Small intestine (tissue), 7 donors: ENCODE data around the gene PELI2. TPM values are rescaled to one million over a fixed set of nuclear protein-coding genes. Genes with fewer than 3 reads are reported as not detected.
A peak's percentile ranks its signal among the peaks of the same experiment; 100 is the strongest.

ENCODE experiments used
- DNase-seq, 2 donors: peaks; one replicate each; pipeline versions ENCODE4 v3.0.0 to v3.0.0-alpha.2; 2013
- FAIRE-seq: peaks from 2 replicates; lab custom pipeline; 2012; peaks lifted over from hg19 to GRCh38; lab: Jason Lieb, UNC
- H3K27ac ChIP-seq, 3 donors: one replicate each; pipeline ENCODE4 v1.5.1; 2013; ENCODE audit warnings: low read length in 2 of 3, mild to moderate bottlenecking in 2 of 3, control low read depth in 1 of 3, inconsistent platforms in 1 of 3, low read depth in 1 of 3, moderate library complexity in 1 of 3
- H3K27me3 ChIP-seq, 3 donors: one replicate each; pipeline ENCODE4 v1.6.1; 2013; ENCODE audit warnings: low read length in 3 of 3, inconsistent platforms in 1 of 3; ENCODE audit not compliant: control insufficient read depth in 3 of 3, insufficient read depth in 3 of 3
- H3K36me3 ChIP-seq, 3 donors: one replicate each; pipeline ENCODE4 v1.6.1; 2013; ENCODE audit warnings: low read length in 3 of 3, inconsistent platforms in 1 of 3, low read depth in 1 of 3, mild to moderate bottlenecking in 1 of 3, moderate library complexity in 1 of 3; ENCODE audit not compliant: control insufficient read depth in 3 of 3, insufficient read depth in 2 of 3
- H3K4me1 ChIP-seq, 3 donors: one replicate each; pipeline ENCODE4 v1.6.1; 2013; ENCODE audit warnings: low read length in 2 of 3, inconsistent platforms in 1 of 3, low read depth in 1 of 3, mild to moderate bottlenecking in 1 of 3, moderate library complexity in 1 of 3; ENCODE audit not compliant: control insufficient read depth in 3 of 3, insufficient read depth in 2 of 3
- H3K4me3 ChIP-seq, 3 donors: one replicate each; pipeline ENCODE4 v1.5.1; 2013; ENCODE audit warnings: low read length in 3 of 3, control low read depth in 1 of 3, inconsistent platforms in 1 of 3, low read depth in 1 of 3, mild to moderate bottlenecking in 1 of 3, moderate library complexity in 1 of 3
- H3K9me3 ChIP-seq, 2 donors: one replicate each; pipeline ENCODE4 v1.6.1; 2013; ENCODE audit warnings: low read depth in 1 of 2, low read length in 1 of 2; ENCODE audit not compliant: control insufficient read depth in 2 of 2, insufficient read depth in 1 of 2
- WGBS, 3 donors: extraction: QIAGEN DNeasy Blood & Tissue Kit; methylation state at CpG; one replicate each; pipeline ENCODE4 v1.1.7; 2013; 5-methylcytosine and 5-hydroxymethylcytosine counted together
- polyA plus RNA-seq, 4 donors: library from polyadenylated mRNA; stranded (reverse) in 3 of 4; unstranded in 1 of 4; fragments of 200-250 nt in 3 of 4; fragments of 120-200 nt in 1 of 4; gene quantifications; one replicate each; pipeline versions ENCODE4 v1.2.1 to v1.2.3, GENCODE V29; 2013
- donor health status: healthy with polysubstance abuse.
- donor health status: control.
- donor health status: control.
- donor health status: Bipolar disorder and iron deficiency.
- donor health status: healthy.

PELI2 gene
- polyA plus RNA-seq, 4 donors, result 4.4 to 19.5 (median 8.9) TPM

DNA sequence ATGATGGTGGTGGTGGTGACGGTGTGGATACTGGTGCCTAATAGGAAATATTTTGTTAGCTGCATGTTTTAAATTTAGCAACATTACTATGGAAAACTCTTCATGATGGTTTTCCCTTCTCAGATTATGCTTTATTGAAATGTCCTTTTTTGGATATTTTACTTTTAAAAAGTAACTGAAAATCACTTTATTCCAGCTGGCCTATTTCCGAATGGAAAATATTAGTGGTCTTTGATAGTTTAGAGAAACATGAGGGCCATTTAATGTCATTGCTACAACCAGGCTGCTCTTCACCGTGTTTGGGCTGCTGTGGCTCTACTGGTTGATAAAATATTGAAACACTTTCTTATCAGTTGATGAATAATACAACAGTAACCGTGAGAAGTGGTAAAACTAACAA, 64.2 kb downstream of the PELI2 start:
- peaks cover 0 to 2% (median 0%) of the 10 kb centered on the region in 3 donors for H3K4me1 ChIP-seq
- no peak overlapping the region for H3K27ac ChIP-seq
- H3K27me3 ChIP-seq, result no peaks in the 10 kb centered on the region
- FAIRE-seq (no peak), DNase-seq (no peak)
- H3K36me3 ChIP-seq, result peaks cover 0 to 11% (median 0%) of the 10 kb centered on the region in 3 donors
- no peak overlapping the region for H3K4me3 ChIP-seq
- WGBS, 3 donors, result 67 to 74% (median 72%) methylated on average over 4 of the region's 4 CpGs
- H3K9me3 ChIP-seq, result peaks cover 0 to 4% of the 10 kb centered on the region in 2 donors

DNA sequence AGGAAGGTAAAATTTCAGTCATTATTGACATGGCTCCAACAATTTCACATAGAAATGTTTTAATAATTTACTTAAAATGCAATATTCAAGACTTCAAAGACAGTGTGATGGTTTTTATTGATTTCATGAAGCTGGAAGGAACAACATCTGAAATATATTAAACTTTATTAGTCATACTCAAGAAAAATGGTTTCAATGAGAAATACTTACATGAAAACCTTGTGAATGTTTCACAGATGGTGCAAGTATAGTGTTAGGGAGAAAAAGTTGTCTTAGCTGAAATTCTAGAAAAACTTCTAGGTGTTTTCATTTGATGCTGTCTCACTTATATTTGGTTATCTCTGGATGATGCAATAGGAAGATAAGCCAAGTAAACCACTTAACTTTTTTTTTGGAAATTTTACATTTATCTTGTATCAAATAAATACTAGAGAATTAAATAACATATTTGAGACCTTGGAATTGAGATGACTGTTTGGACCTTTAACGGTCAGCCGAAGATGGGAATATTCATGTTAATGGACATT, 65.5 kb downstream of the PELI2 start:
- H3K36me3 ChIP-seq, result peaks cover 0 to 12% (median 0%) of the 10 kb centered on the region in 3 donors
- no peaks in the 10 kb centered on the region for H3K27me3 ChIP-seq
- FAIRE-seq, result no peak
- no peak overlapping the region for H3K27ac ChIP-seq
- peaks cover 0 to 2% (median 0%) of the 10 kb centered on the region in 3 donors for H3K4me1 ChIP-seq
- WGBS, 3 donors, result 91 to 96% (median 92%) methylated on average over 2 of the region's 2 CpGs
- no peak overlapping the region for H3K4me3 ChIP-seq
- DNase-seq, result no peak
- H3K9me3 ChIP-seq, result peaks cover 0 to 4% of the 10 kb centered on the region in 2 donors

DNA sequence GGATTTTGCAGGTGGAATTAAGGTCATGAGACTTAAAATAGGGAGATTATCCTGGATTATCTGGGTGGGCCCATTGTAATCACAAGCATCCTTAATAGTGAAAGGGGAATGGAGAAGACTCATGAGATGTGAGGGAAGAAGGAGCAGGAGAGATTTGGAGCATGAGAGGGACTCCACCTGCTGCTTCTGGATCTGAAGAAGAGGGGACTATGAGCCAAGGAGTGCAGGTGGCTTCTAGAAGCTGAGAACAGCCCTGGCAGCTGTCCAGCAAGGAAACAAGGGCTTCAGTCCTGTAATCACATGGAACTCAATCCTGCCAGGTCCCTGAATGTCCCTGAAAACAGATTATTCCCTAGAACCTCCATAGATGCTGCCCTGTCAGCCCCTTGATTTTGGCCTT, 67.8 kb downstream of the PELI2 start:
- FAIRE-seq (no peak), DNase-seq (peak in 1 of 2 donors; percentile 44)
- Histone ChIP-seq H3K9me3 (peaks cover 0 to 4% of the 10 kb centered on the region in 2 donors), H3K27ac (no peak overlapping the region), H3K4me3 (no peak overlapping the region), H3K4me1 (peaks cover 0 to 2% (median 0%) of the 10 kb centered on the region in 3 donors), H3K36me3 (peaks cover 0 to 8% (median 0%) of the 10 kb centered on the region in 3 donors), H3K27me3 (no peaks in the 10 kb centered on the region)

DNA sequence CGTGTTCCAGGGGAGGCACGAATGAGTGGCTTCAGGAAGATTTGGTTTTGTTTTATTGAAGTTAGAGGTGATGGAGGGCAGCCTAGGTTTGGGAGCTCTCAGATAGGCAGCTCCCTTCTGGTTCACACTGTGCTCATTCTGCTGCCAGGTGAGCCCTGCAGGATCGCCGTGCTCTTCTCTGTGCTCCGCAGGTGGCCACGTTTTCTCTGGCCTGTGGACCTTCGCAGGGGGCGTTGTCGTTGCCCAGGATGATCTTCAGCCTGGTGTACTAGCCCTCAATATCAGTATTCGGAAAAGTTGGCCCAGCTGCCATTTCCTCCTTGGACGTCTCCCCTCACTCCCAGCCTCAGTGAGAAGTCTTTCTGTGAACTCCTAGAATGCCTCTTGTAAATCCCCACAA, 69.5 kb downstream of the PELI2 start:
- no peak overlapping the region for H3K27ac ChIP-seq
- DNase-seq (no peak), FAIRE-seq (no peak)
- WGBS, 3 donors, result 89 to 94% (median 91%) methylated on average over 11 of the region's 11 CpGs
- peaks cover 0 to 4% of the 10 kb centered on the region in 2 donors for H3K9me3 ChIP-seq
- H3K4me1 ChIP-seq, result no peaks in the 10 kb centered on the region
- peaks cover 0 to 6% (median 1%) of the 10 kb centered on the region in 3 donors for H3K36me3 ChIP-seq
- no peak overlapping the region for H3K4me3 ChIP-seq
- no peaks in the 10 kb centered on the region for H3K27me3 ChIP-seq

DNA sequence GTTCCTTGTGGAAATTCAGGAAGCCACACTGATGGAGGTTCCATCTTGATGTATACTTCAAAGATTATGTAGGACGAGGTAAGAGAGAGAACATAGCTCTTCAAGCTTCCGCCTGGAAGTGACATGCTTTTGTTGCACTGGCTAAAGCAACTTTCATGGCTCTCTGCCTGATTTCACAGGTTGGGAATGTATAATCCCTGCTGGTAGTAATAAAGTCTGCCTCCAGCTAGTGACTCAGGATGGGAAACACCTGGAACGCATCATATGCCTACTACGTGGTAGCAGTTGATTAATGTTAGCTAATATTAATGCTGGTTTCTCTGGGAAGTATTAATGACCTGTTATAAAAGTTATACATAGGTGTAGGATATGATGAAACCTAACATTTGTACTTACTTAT, 71.1 kb downstream of the PELI2 start:
- Histone ChIP-seq H3K36me3 (peaks cover 0 to 5% (median 1%) of the 10 kb centered on the region in 3 donors), H3K9me3 (peaks cover 0 to 4% of the 10 kb centered on the region in 2 donors), H3K4me1 (peaks cover 0 to 3% (median 0%) of the 10 kb centered on the region in 3 donors), H3K27ac (no peak overlapping the region), H3K4me3 (no peak overlapping the region), H3K27me3 (no peaks in the 10 kb centered on the region)
- FAIRE-seq (no peak), DNase-seq (peak in 1 of 2 donors; percentile 58)
- WGBS, 3 donors, result 47 to 67% (median 65%) methylated on average over 4 of the region's 4 CpGs

DNA sequence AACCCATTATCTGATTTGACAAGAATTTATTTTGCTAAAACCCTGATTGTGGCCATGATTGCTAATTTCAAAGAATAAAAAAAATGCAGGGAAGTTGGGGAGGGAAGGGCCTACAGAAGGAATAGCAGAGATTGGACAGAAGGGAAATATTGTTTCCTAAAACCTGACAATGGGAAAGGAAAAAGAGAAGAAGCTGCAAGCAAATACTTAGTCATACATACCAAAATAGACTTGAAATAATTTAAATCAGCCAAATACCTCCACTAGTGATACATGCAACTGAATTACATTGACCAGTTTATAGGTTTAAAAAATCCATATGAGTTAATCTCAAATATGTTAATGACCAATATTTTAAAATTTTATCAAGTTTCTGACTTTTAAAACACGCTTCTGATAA, 75.1 kb downstream of the PELI2 start:
- H3K27ac ChIP-seq, result no peak overlapping the region
- H3K9me3 ChIP-seq, result no peaks in the 10 kb centered on the region
- H3K4me1 ChIP-seq, result peaks cover 2 to 10% (median 2%) of the 10 kb centered on the region in 3 donors
- no peak for DNase-seq
- FAIRE-seq, result no peak
- H3K4me3 ChIP-seq, result no peak overlapping the region
- H3K36me3 ChIP-seq, result peaks cover 0 to 1% (median 0%) of the 10 kb centered on the region in 3 donors
- H3K27me3 ChIP-seq, result no peaks in the 10 kb centered on the region
- 79 to 92% (median 85%) methylated on average over 1 of the region's 1 CpG for WGBS, 3 donors

- Histone ChIP-seq H3K27ac (no peak overlapping the region), H3K27me3 (no peaks in the 10 kb centered on the region), H3K4me3 (no peak overlapping the region), H3K36me3 (peaks cover 0 to 1% (median 0%) of the 10 kb centered on the region in 3 donors), H3K9me3 (no peaks in the 10 kb centered on the region), H3K4me1 (peaks cover 2 to 10% (median 2%) of the 10 kb centered on the region in 3 donors)
- peak in 1 of 2 donors; percentile 57 for DNase-seq
- no peak for FAIRE-seq
- WGBS, 3 donors, result 30 to 53% (median 41%) methylated on average over 7 of the region's 7 CpGs
Observed at GRCh38 chr14:56194042-56194441, 75.8 kb downstream of the PELI2 start.

GRCh38 chr14:56195223-56195622, 77.0 kb downstream of the PELI2 start:
- 60 to 89% (median 78%) methylated on average over 5 of the region's 5 CpGs for WGBS, 3 donors
- Histone ChIP-seq H3K36me3 (peaks cover 0 to 1% (median 0%) of the 10 kb centered on the region in 3 donors), H3K4me1 (peaks cover 2 to 17% (median 9%) of the 10 kb centered on the region in 3 donors), H3K4me3 (no peak overlapping the region), H3K9me3 (no peaks in the 10 kb centered on the region), H3K27ac (peak overlapping the region in 1 of 3 donors; percentile 49), H3K27me3 (no peaks in the 10 kb centered on the region)
- no peak for FAIRE-seq
- DNase-seq, result no peak
